Thoracic aorta (tissue), 2 donors: ENCODE measurements around the gene ABCA1. TPM values are rescaled to one million over a fixed set of nuclear protein-coding genes. Genes with fewer than 3 reads are reported as not detected.
A peak's percentile ranks its signal among the peaks of the same experiment; 100 is the strongest.

Experiments used
- ATAC-seq: fragments of 150-250 bp; one replicate; pipeline ENCODE4 v1.8.0; 2017; ENCODE audit warnings: low read depth; ENCODE audit not compliant: insufficient number of reproducible peaks, low FRiP score
- DNase-seq: peaks from one replicate; pipeline ENCODE4 v3.0.0-alpha.2; 2020; ENCODE audit warnings: low spot score
- H3K27ac ChIP-seq, 2 donors: fragments of 200-600 bp; sonication (generic); 1 replicate in 1 of 2; 2 replicates in 1 of 2; pipeline ENCODE4 v1.5.1; 2016; ENCODE audit warnings: mild to moderate bottlenecking in 2 of 2, moderate library complexity in 2 of 2
- H3K27me3 ChIP-seq: fragments of 200-600 bp; sonication (generic); replicated peaks from 2 replicates; pipeline ENCODE4 v1.6.0; 2016; ENCODE audit warnings: mild to moderate bottlenecking; ENCODE audit not compliant: insufficient read depth
- H3K36me3 ChIP-seq: fragments of 200-600 bp; sonication (generic); one replicate; pipeline ENCODE4 v1.5.1; 2016
- H3K4me1 ChIP-seq, 2 donors: fragments of 200-600 bp; sonication (generic); 1 replicate in 1 of 2; 2 replicates in 1 of 2; pipeline versions ENCODE4 v1.5.1 to v1.6.0; 2016; ENCODE audit warnings: low read depth in 2 of 2, mild to moderate bottlenecking in 1 of 2; ENCODE audit not compliant: control insufficient read depth in 1 of 2
- H3K4me3 ChIP-seq: fragments of 200-600 bp; sonication (generic); 2 replicates; pipeline ENCODE4 v1.5.1; 2016; ENCODE audit warnings: mild to moderate bottlenecking
- H3K9me3 ChIP-seq: fragments of 200-600 bp; sonication (generic); 2 replicates; pipeline ENCODE4 v1.5.1; 2016
- CTCF ChIP-seq: fragments of 200-600 bp; sonication (generic); IDR thresholded peaks from one replicate; pipeline ENCODE4 v1.5.1; 2019; ENCODE audit warnings: antibody characterized with exemption
- total RNA-seq, 2 donors: library from RNA; depleted of rRNA; stranded (reverse); fragments of >200 nt; gene quantifications; one replicate each; pipeline versions ENCODE4 v1.1.0 to v1.2.3, GENCODE V29; 2016

The ABCA1 gene
- total RNA-seq, 2 donors from 2014 or later: 48.1 to 79.7 TPM

GRCh38 chr9:104747565-104748358 is 180.2 kb downstream of the ABCA1 start, which contains the start of gene NIPSNAP3A:
Gene NIPSNAP3A (plus strand): TSS chr9:104747683. CDS start chr9:104747793, 110 bp downstream.
- Histone ChIP-seq H3K9me3 (no peaks in the 10 kb centered on the region), H3K27ac (peak within 1 kb of the TSS; percentile 88 to 92), H3K4me1 (peaks cover 4 to 16% of the 10 kb centered on the region in 2 donors), H3K27me3 (no peaks in the 10 kb centered on the region), H3K4me3 (peak within 1 kb of the TSS; percentile 97), H3K36me3 (no peaks in the 10 kb centered on the region)
- DNase-seq (no peak), ATAC-seq (peak; percentile 68)
- TF ChIP-seq CTCF: no peak

GRCh38 chr9:104747245-104747564 is 180.8 kb downstream of the ABCA1 start:
- DNase-seq: no peak
- peak overlapping the region; percentile 97 for H3K4me3 ChIP-seq
- no peak for TF ChIP-seq CTCF
- ATAC-seq: no peak
- H3K4me1 ChIP-seq: peaks cover 4 to 16% of the 10 kb centered on the region in 2 donors
- H3K36me3 ChIP-seq: no peaks in the 10 kb centered on the region
- H3K9me3 ChIP-seq: no peaks in the 10 kb centered on the region
- peak overlapping the region; percentile 88 to 92 for H3K27ac ChIP-seq
- no peaks in the 10 kb centered on the region for H3K27me3 ChIP-seq

- H3K9me3 ChIP-seq: no peaks in the 10 kb centered on the region
- peak overlapping the region in 1 of 2 donors; percentile 92 for H3K27ac ChIP-seq
- peak overlapping the region; percentile 97 for H3K4me3 ChIP-seq
- H3K4me1 ChIP-seq: peaks cover 4 to 16% of the 10 kb centered on the region in 2 donors
- no peak for TF ChIP-seq CTCF
- ATAC-seq (no peak), DNase-seq (no peak)
- H3K27me3 ChIP-seq: no peaks in the 10 kb centered on the region
- H3K36me3 ChIP-seq: no peaks in the 10 kb centered on the region
Observed at GRCh38 chr9:104746798-104747197, 181.2 kb downstream of the ABCA1 start.

GRCh38 chr9:104746285-104746684 is 181.7 kb downstream of the ABCA1 start:
- no peak for TF ChIP-seq CTCF
- ATAC-seq: no peak
- Histone ChIP-seq H3K27me3 (no peaks in the 10 kb centered on the region), H3K4me1 (peaks cover 4 to 16% of the 10 kb centered on the region in 2 donors), H3K4me3 (no peak overlapping the region), H3K27ac (no peak overlapping the region), H3K9me3 (no peaks in the 10 kb centered on the region), H3K36me3 (no peaks in the 10 kb centered on the region)
- no peak for DNase-seq

- Histone ChIP-seq H3K36me3 (no peaks in the 10 kb centered on the region), H3K4me3 (no peak overlapping the region), H3K9me3 (no peaks in the 10 kb centered on the region), H3K4me1 (peaks cover 4 to 16% of the 10 kb centered on the region in 2 donors), H3K27me3 (no peaks in the 10 kb centered on the region), H3K27ac (no peak overlapping the region)
- ATAC-seq (no peak), DNase-seq (no peak)
- TF ChIP-seq CTCF: no peak
Observed at GRCh38 chr9:104745852-104746251, 182.1 kb downstream of the ABCA1 start.
